ENCODE data around the gene FCMR.
A peak's percentile ranks its signal among the peaks of the same experiment; 100 is the strongest.

The FCMR gene

GRCh38 chr1:206911064-206911663, 10.6 kb downstream of the FCMR start:
- in situ Hi-C loops (cut with MboI; ENCODE audit: low sequenced_read_pairs, unreplicated experiment): loop anchor here (5.0 kb wide), 1 partner anchor 174 kb away; no protein-coding TSS in a partner anchor
- DNase-seq (ENCODE audit: low spot score): peak; percentile 62
- peak; percentile 33 for TF ChIP-seq CTCF (IDR thresholded peaks at IDR 0.05; ENCODE audit: borderline replicate concordance, control extremely low read depth, extremely low read depth, insufficient read depth, missing control alignments)

GRCh38 chr1:206909883-206910318, 11.8 kb downstream of the FCMR start:
- DNase-seq (ENCODE audit: low spot score): no peak
- no peak for TF ChIP-seq CTCF (IDR thresholded peaks at IDR 0.05; ENCODE audit: borderline replicate concordance, control extremely low read depth, extremely low read depth, insufficient read depth, missing control alignments)
- in situ Hi-C loops (cut with MboI; ENCODE audit: low sequenced_read_pairs, unreplicated experiment): loop anchor here (5.0 kb wide), 1 partner anchor 173 kb away; no protein-coding TSS in a partner anchor

- in situ Hi-C loops (cut with MboI; ENCODE audit: low sequenced_read_pairs, unreplicated experiment): no loop called here
- no peak for TF ChIP-seq CTCF (IDR thresholded peaks at IDR 0.05; ENCODE audit: borderline replicate concordance, control extremely low read depth, extremely low read depth, insufficient read depth, missing control alignments)
- no peak for DNase-seq (ENCODE audit: low spot score)
Observed at GRCh38 chr1:206909161-206909882, 12.4 kb downstream of the FCMR start.

- no peak for DNase-seq (ENCODE audit: low spot score)
- TF ChIP-seq CTCF (IDR thresholded peaks at IDR 0.05; ENCODE audit: borderline replicate concordance, control extremely low read depth, extremely low read depth, insufficient read depth, missing control alignments): no peak
- in situ Hi-C loops (cut with MboI; ENCODE audit: low sequenced_read_pairs, unreplicated experiment): no loop called here
Observed at GRCh38 chr1:206908038-206908437, 13.7 kb downstream of the FCMR start.

GRCh38 chr1:206907304-206907991, 14.3 kb downstream of the FCMR start:
- TF ChIP-seq CTCF (IDR thresholded peaks at IDR 0.05; ENCODE audit: borderline replicate concordance, control extremely low read depth, extremely low read depth, insufficient read depth, missing control alignments): no peak
- no peak for DNase-seq (ENCODE audit: low spot score)
- in situ Hi-C loops (cut with MboI; ENCODE audit: low sequenced_read_pairs, unreplicated experiment): no loop called here

GRCh38 chr1:206905295-206906164, 16.2 kb downstream of the FCMR start:
- in situ Hi-C loops (cut with MboI; ENCODE audit: low sequenced_read_pairs, unreplicated experiment): no loop called here
- TF ChIP-seq CTCF (IDR thresholded peaks at IDR 0.05; ENCODE audit: borderline replicate concordance, control extremely low read depth, extremely low read depth, insufficient read depth, missing control alignments): no peak
- DNase-seq (ENCODE audit: low spot score): no peak

All from GM13976 (cell line).